CD4-positive, alpha-beta T cell treated with Interleukin-2 at 100 ng/mL for 4 hours (primary cell): ENCODE data around the gene BCL7A.
"Not testable (repeated sequence)": the region's sequence is repeated elsewhere in the genome, so short reads cannot be mapped to it uniquely, and the experiment has no call there.

Source experiments
- DNase-seq: peaks from one replicate; pipeline ENCODE4 v3.0.0-alpha.2; 2020; ENCODE audit warnings: low spot score

BCL7A gene

DNA sequence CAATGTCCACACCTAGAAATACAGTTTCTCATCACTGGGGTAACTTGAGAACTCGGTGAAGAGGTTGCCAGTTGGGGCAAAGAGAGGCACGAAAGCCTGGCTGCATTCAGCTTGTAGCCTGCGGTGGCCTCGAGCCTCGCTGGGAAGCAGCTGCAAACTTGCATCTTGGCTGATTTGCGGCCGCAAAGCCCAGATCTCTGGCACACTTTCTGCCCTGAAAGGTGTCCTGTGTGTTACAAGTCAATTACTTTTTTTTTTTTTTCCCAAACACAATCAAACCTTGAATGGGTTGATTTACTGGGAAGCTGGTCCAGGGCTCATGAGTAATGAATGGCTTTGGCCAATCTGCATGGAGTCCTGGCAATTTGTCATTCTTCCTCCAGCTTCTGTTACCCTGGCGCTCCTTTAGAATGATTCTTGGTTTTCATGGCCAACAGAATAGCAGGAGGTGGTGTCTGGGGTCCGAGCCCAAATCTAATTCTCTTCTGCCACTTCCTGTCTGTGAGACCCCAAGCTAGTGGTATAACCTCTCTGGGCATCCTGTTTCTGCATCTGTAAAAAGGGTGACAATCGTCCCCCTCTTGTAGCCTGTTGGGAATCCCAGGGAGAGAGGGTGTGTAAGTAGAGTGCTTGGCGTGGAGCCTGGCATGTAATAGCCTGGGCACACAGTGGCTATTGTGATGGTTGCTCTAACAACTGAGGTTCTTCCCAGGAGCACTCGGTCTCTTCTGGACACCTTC lies 6.7 kb downstream of the BCL7A start:
- no peak for DNase-seq

DNA sequence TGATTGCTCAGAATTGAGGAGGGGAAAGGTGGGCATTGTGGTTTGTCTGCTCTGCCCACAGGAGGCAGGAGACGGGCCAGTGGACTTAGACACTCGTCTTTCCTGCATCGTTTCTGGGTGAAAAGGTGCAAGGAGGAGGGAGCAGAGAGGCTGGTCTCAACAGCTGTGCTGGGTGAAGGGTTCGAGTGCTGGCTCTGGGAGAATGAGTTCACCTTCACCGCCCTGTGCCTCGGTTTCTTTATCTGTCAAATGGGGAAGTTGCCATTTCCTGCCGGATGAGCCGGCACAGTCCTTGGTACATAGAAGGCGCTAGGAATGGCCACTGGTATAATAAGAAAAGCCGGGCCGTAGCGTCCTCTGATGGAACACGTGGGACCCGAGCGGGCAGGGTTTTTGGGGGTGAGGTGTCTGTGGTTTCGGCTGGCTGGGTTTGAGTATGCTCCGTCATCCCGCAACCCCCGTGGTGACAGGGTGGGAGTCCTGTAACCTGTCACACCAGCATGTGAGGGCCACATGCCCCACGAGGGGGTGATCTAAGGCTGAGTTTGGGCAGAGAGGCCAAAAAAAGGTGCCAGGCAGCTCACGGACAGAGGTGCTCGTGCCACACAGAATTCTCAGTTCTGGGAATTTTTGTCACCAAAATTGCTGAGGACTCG lies 7.3 kb downstream of the BCL7A start:
- DNase-seq = peak; percentile 13

- DNase-seq = no peak
Measured at GRCh38 chr12:122029620-122030423, 8.1 kb downstream of the BCL7A start.

DNA sequence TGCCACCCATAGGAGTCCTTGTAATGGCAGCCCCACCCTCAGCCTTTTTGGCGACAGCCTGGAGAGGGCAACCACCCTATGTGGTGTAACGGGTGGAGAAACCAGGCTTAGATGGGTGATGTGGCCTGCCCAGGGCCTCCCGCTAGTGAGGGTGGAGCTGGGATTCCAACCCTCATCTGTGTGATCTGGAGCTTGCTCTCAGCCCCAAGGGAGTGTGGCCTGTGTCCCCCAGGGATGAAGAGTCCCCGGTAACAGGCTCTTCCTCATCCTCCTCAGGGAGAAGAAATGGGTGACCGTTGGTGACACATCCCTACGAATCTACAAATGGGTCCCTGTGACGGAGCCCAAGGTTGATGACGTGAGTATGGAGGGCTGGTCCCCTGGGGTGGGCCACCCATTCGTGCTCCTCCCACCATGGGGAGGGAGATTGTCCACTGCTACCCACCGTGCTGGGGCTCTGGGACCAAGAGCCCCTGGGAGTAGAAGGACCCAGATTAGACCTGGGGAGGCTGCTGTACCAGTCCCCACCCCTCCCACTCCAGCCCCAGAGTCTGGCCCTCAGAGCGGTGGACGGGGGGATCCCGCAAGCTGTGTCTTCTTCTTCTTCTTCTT lies 8.8 kb downstream of the BCL7A start:
- DNase-seq = no peak

DNA sequence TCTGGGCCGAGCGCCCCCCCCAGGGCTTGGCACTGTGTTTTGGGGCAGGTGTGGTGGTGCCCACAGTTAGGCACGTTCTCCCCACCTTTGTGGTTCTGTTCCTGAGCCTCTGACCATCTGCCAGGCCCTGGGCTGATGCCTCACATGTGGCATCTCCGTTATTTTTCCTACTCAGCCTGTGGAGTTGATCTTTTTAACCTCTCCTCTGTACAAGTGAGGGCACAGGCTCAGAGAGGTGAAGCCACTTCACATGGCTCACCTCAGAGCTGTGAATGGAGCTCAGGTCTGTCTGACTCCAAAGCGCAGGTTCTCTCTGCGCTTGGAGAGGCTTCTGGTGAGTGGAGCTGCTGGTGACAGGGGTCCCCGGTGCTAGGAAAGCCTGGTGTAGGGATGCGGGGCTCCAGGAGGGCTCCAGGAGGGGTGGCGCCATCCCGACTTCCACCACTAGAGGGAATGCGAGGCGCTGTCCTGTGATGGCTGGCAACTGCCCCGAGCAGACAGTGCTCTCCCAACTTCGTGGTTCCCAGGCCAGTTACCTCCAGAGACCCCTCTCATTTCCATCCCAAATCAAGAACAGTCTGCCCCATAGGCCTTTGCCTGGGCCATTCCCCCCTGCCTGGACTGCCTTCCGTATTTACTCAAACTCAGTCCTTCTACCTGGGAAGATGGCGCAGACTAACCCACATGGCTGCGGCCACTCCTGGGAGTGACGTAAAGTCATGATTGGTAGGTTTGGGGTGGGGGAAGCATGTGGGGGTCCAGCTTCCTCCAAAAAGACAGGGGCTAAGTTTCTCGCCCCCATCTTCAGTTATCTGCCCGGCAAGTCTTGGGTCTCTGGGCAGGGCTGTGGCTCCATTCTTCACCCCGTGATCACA lies 9.9 kb downstream of the BCL7A start:
- DNase-seq = peak; percentile 34

DNA sequence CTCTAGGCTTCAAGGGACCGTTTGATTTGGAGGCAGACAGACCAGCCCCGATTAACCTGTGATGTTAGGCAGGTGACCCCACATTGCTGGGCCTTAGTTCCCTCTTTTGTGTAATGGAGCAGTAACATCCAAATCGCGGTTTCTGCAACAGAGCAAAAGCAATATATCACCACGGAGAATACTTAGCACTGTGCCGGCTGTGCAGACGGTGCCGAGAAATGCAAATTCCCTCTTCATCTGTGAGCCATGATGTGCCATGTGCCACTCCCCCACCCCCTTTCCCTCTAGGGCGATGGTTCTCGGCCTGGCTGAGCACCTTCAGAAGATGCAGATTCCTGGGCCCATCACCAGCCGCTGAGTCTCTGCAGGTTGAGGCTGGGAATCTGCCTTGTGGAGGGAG lies 10.9 kb downstream of the BCL7A start:
- no peak for DNase-seq

GRCh38 chr12:122035292-122035691 lies 13.6 kb downstream of the BCL7A start:
- DNase-seq = no peak

- DNase-seq = no peak
Measured at GRCh38 chr12:122036153-122036552, 14.5 kb downstream of the BCL7A start.

DNA sequence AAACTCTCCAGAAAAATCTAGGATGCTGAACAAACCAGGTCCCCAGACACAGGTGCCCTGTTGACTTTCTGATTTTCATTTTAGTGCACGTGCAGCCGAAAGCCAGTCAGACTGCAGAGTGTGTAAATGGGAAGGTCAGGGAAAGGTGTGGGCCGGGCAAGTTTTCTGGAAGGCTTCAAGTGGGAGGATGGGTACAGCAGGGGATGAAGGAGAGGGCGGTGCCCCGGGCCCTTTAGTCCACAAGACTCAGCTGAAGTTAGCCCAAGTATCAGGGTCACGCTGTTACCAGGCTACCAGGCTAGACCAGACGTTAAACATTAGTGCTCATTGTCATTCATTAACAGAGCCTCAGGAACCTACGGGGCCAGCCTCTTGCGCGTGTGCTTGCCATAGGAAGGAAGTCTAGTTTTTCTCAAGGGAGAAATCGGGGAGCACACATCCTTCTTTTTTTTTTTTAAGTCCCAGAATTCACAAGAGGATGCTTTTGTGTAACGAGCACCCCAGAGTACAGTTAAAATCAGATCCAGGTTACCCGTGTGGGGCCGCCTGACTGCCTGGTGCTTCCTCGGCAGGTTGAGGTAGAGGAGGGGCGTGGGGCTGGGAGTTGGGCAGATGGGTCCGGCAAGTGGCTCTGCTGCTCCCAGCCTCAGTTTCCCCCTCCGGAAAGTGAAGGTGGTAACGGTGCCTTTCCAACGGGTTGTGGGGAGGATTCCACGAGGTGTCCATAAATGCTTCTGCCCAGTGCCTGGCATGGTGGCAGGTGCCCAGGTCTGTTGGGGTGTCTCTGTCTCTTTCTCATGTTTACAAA lies 19.1 kb downstream of the BCL7A start:
- DNase-seq = no peak

GRCh38 chr12:122041458-122041857 lies 19.8 kb downstream of the BCL7A start:
- not testable (repeated sequence) for DNase-seq

GRCh38 chr12:122042910-122043309 lies 21.2 kb downstream of the BCL7A start:
- no peak for DNase-seq

DNA sequence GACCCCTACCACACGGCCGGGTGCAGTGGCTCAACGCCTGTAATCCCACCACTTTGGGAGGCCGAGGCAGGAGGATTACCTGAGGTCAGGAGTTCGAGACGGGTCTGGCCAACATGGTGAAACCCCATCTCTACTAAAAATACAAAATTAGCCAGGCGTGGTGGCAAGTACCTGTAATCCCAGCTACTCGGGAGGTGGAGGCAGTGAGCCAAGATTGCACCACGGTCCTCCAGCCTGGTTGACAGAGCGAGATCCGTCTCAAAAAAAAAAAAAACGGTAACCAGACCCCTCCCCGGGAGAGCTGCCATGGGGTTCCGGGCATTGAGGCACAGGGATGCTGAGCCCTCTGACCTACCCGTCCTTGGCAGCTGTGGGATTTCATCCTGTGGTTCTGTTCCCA lies 21.8 kb downstream of the BCL7A start:
- DNase-seq = no peak

- no peak for DNase-seq
Measured at GRCh38 chr12:122045262-122045661, 23.6 kb downstream of the BCL7A start.

DNA sequence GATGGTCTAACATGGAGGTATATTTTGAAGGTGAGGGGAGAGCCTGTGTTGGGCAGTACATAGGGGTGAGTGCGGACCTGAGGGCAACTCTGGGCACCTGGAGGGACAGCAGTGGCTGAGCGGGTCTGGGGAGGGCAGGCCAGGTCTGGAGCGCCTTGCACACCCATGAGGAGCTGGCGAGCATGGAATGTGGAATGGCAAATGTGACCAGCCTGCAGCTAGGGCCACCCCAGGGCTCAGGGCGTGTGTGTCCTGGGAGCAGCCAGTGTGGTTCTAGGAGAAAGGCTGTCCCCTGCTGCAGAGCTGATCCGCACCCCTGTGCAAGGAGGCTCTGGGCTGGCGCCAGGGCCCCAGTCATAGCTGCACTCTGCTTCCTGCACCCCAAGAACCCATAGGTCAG lies 24.5 kb downstream of the BCL7A start:
- DNase-seq = no peak

DNA sequence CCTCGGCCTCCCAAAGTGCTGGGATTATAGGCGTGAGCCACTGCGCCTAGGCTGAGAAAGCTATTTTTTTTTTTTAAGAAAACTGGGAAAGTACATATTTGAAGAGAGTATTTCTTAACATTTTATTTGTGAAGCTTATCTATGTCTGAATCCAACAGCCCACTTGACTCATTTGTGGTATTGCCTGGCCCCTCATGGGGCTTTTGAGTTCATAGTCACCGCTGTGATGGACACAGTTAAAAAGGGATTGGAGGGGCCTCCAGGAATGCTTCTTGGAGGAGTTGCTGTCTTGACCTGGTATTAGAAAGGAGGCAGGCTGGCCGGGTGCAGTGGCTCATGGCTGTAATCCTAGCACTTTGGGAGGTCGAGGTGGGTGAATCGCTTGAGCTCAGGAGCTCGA lies 26.5 kb downstream of the BCL7A start:
- no peak for DNase-seq

GRCh38 chr12:122049827-122050226 lies 28.1 kb downstream of the BCL7A start:
- DNase-seq = no peak

DNA sequence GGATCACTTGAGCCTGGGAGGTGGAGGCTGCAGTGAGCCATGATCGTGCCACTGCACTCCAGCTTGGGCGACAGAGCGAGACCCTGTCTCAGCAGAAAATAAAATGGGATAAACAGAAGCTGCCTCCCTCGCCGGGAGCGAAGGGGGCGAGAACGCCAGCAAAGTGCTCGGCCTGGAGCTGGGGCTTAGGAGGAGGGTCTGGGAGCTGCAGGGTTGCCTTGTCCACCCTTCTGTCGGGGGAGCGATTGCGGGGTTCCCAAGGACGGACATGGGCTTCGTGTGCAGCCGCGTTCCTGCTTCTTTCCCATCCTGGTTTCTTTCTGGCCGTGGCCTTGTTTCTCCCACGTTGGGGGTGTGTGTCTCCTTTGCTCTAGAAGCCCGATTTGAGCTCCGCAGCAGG lies 29.0 kb downstream of the BCL7A start:
- DNase-seq = no peak

DNA sequence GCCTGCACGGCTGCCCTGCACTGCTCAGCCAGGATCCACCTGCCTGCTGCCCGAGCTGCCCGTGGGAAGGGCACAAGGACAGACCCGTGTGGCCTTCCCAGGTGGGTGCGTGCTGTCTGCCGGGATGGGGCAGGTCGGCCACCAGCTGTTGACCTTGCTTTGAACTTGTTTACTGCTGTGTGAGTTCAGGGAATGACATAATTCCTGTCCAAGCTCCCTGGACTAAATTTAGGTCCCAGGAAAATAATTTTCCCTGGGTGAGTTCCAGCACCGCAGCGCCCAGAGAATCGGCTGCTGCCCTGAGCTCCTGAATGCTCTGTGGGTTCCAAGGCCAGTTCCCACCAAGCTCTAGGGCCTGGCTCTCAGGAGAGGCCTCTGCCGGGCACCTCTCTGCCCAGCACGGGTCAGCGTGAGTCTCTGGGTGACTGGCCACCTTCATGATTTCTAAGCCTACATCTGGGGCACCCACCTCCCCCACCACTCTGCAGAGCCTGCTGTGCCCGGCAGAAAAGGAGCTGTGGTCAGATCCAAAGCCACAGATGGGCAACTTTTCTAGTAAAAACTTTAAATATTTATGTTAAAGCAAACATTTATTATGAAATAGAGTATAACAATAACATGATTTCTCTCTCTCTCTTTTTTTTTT lies 29.7 kb downstream of the BCL7A start:
- no peak for DNase-seq

- DNase-seq = no peak
Measured at GRCh38 chr12:122052285-122052684, 30.6 kb downstream of the BCL7A start.

DNA sequence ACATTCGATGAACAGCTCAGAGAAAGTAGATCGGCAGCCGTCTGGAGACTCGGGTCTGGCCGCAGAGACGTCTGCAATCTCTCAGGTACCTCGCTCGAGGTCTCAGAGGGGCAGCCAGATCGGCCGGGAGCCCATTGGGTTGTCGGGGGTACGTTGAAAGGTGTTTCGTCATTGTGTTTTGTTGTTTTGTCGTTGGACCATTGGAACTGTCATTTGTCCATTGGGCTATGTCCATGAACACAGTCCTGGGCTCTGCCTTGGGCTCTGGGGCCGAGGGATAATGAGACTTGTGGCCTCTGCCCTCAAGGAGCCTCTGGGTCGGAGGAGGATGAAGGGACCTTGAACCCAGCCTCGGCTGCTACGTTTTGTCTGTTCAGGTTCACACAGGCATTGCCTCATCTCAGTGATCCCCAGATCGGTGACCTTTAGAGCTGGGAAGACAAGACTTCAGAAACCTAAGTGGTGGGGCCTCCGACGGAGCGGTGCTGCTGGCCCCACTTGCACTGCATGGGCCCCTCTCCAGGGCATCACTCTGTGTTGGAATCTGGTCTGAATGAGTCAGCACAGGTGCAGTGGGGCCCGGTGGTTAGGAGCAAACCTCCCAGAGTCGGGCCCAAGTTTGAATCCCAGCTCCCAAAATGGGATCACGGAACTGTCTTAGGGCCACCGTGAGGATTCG lies 33.3 kb downstream of the BCL7A start:
- DNase-seq = no peak
